Thoracic aorta (tissue), 2 donors: ENCODE data around the gene OR2T1. TPM values are rescaled to one million over a fixed set of nuclear protein-coding genes. Genes with fewer than 3 reads are reported as not detected.
"Not testable (repeated sequence)": the region's sequence is repeated elsewhere in the genome, so short reads cannot be mapped to it uniquely, and the experiment has no call there.

Experiments used
- ATAC-seq: fragments of 150-250 bp; one replicate; pipeline ENCODE4 v1.8.0; 2017; ENCODE audit warnings: low read depth; ENCODE audit not compliant: insufficient number of reproducible peaks, low FRiP score
- DNase-seq: peaks from one replicate; pipeline ENCODE4 v3.0.0-alpha.2; 2020; ENCODE audit warnings: low spot score
- H3K27ac ChIP-seq, 2 donors: fragments of 200-600 bp; sonication (generic); 1 replicate in 1 of 2; 2 replicates in 1 of 2; pipeline ENCODE4 v1.5.1; 2016; ENCODE audit warnings: mild to moderate bottlenecking in 2 of 2, moderate library complexity in 2 of 2
- H3K27me3 ChIP-seq: fragments of 200-600 bp; sonication (generic); replicated peaks from 2 replicates; pipeline ENCODE4 v1.6.0; 2016; ENCODE audit warnings: mild to moderate bottlenecking; ENCODE audit not compliant: insufficient read depth
- H3K36me3 ChIP-seq: fragments of 200-600 bp; sonication (generic); one replicate; pipeline ENCODE4 v1.5.1; 2016
- H3K4me1 ChIP-seq, 2 donors: fragments of 200-600 bp; sonication (generic); 1 replicate in 1 of 2; 2 replicates in 1 of 2; pipeline versions ENCODE4 v1.5.1 to v1.6.0; 2016; ENCODE audit warnings: low read depth in 2 of 2, mild to moderate bottlenecking in 1 of 2; ENCODE audit not compliant: control insufficient read depth in 1 of 2
- H3K4me3 ChIP-seq: fragments of 200-600 bp; sonication (generic); 2 replicates; pipeline ENCODE4 v1.5.1; 2016; ENCODE audit warnings: mild to moderate bottlenecking
- H3K9me3 ChIP-seq: fragments of 200-600 bp; sonication (generic); 2 replicates; pipeline ENCODE4 v1.5.1; 2016
- total RNA-seq, 2 donors: library from RNA; depleted of rRNA; stranded (reverse); fragments of >200 nt; gene quantifications; one replicate each; pipeline versions ENCODE4 v1.1.0 to v1.2.3, GENCODE V29; 2016

The OR2T1 gene
- total RNA-seq, 2 donors from 2014 or later: not detected

GRCh38 chr1:248444603-248445002 lies 41.8 kb downstream of the OR2T1 start:
- not testable (repeated sequence) for H3K9me3 ChIP-seq, H3K4me1 ChIP-seq, H3K27me3 ChIP-seq, H3K4me3 ChIP-seq, H3K27ac ChIP-seq, DNase-seq, H3K36me3 ChIP-seq, ATAC-seq

- H3K27ac ChIP-seq, H3K9me3 ChIP-seq, DNase-seq, H3K27me3 ChIP-seq, H3K36me3 ChIP-seq, H3K4me1 ChIP-seq, ATAC-seq, H3K4me3 ChIP-seq: not testable (repeated sequence)
Observed at GRCh38 chr1:248445399-248445798, 42.6 kb downstream of the OR2T1 start, which contains the start of gene OR2T2. TSS of gene OR2T2 (plus strand) at chr1:248445637. CDS start at chr1:248452798, 7,161 bp downstream.

- not testable (repeated sequence) for H3K9me3 ChIP-seq, H3K27me3 ChIP-seq, ATAC-seq, H3K27ac ChIP-seq, H3K4me3 ChIP-seq, H3K4me1 ChIP-seq, DNase-seq, H3K36me3 ChIP-seq
Observed at GRCh38 chr1:248448409-248449074, 45.7 kb downstream of the OR2T1 start.

- H3K9me3 ChIP-seq, H3K27ac ChIP-seq, ATAC-seq, H3K36me3 ChIP-seq, H3K27me3 ChIP-seq, H3K4me1 ChIP-seq, DNase-seq, H3K4me3 ChIP-seq: not testable (repeated sequence)
Observed at GRCh38 chr1:248449821-248450465, 47.1 kb downstream of the OR2T1 start.

- H3K27ac ChIP-seq, DNase-seq, H3K27me3 ChIP-seq, H3K4me1 ChIP-seq, H3K36me3 ChIP-seq, ATAC-seq, H3K4me3 ChIP-seq, H3K9me3 ChIP-seq: not testable (repeated sequence)
Observed at GRCh38 chr1:248450466-248451145, 47.8 kb downstream of the OR2T1 start.

- H3K27ac ChIP-seq, H3K4me1 ChIP-seq, H3K36me3 ChIP-seq, DNase-seq, H3K9me3 ChIP-seq, ATAC-seq, H3K27me3 ChIP-seq, H3K4me3 ChIP-seq: not testable (repeated sequence)
Observed at GRCh38 chr1:248453619-248454018, 50.8 kb downstream of the OR2T1 start.

GRCh38 chr1:248455045-248455444 lies 52.2 kb downstream of the OR2T1 start:
- H3K4me3 ChIP-seq, H3K4me1 ChIP-seq, H3K27me3 ChIP-seq, ATAC-seq, H3K36me3 ChIP-seq, H3K27ac ChIP-seq, DNase-seq, H3K9me3 ChIP-seq: not testable (repeated sequence)

GRCh38 chr1:248456635-248457034 lies 53.8 kb downstream of the OR2T1 start:
- not testable (repeated sequence) for H3K27me3 ChIP-seq, DNase-seq, H3K4me3 ChIP-seq, ATAC-seq, H3K4me1 ChIP-seq, H3K9me3 ChIP-seq, H3K36me3 ChIP-seq, H3K27ac ChIP-seq

Other genes with a start within 250 kb of the OR2T1 start
- gene OR2M2, start 228.2 kb upstream of the OR2T1 start, total RNA-seq: not detected
- not detected for gene OR2M3, start 205.8 kb upstream of the OR2T1 start, total RNA-seq
- not detected for gene OR2M4, start 171.6 kb upstream of the OR2T1 start, total RNA-seq
- gene OR2T33, start 125.1 kb upstream of the OR2T1 start, total RNA-seq: not detected
- gene OR2T12, start 99.6 kb upstream of the OR2T1 start, total RNA-seq: not detected
- not detected for gene OR2M7, start 78.5 kb upstream of the OR2T1 start, total RNA-seq
- not detected for gene OR14C36, start 54.3 kb upstream of the OR2T1 start, total RNA-seq
- not detected for gene OR2T4, start 41.4 kb upstream of the OR2T1 start, total RNA-seq
- not detected for gene OR2T6, start 27.3 kb upstream of the OR2T1 start, total RNA-seq
- not detected for gene OR2T2, start 42.6 kb downstream of the OR2T1 start, total RNA-seq
- not detected for gene OR2T3, start 70.3 kb downstream of the OR2T1 start, total RNA-seq
- gene OR2T5, start 85.5 kb downstream of the OR2T1 start, total RNA-seq: not detected
- gene OR2G6, start 105.0 kb downstream of the OR2T1 start, total RNA-seq: not detected
- gene OR2T29, start 159.7 kb downstream of the OR2T1 start, total RNA-seq: not detected
- gene OR2T34, start 171.7 kb downstream of the OR2T1 start, total RNA-seq: not detected
- not detected for gene OR2T10, start 194.7 kb downstream of the OR2T1 start, total RNA-seq
- gene OR2T11, start 232.0 kb downstream of the OR2T1 start, total RNA-seq: not detected
- gene OR2T35, start 242.2 kb downstream of the OR2T1 start, total RNA-seq: not detected